K562 (cell line): ENCODE measurements around the gene TMEM143. TPM values are rescaled to one million over a fixed set of nuclear protein-coding genes. Genes with fewer than 3 reads are reported as not detected.

ENCODE experiments used
- CC2D1A ChIP-seq: fragments of 450-650 bp; IDR thresholded peaks from 2 replicates; pipeline ENCODE4 v1.6.1; 2017; ENCODE audit warnings: mild to moderate bottlenecking
- DACH1 ChIP-seq: fragments of 450-650 bp; IDR thresholded peaks from 2 replicates; pipeline ENCODE4 v1.6.1; 2018; ENCODE audit not compliant: partially characterized antibody
- ESRRA ChIP-seq: fragments of 450-650 bp; IDR thresholded peaks from 2 replicates; pipeline ENCODE4 v1.6.1; 2014; ENCODE audit warnings: low read depth, mild to moderate bottlenecking, moderate library complexity, borderline replicate concordance
- FOSL1 ChIP-seq: fragments of 200-800 bp; sonication (Bioruptor generic); conservative IDR thresholded peaks from 2 replicates; pipeline ENCODE4 v1.6.1; 2016; ENCODE audit warnings: missing genetic modification characterization, missing compliant biosample characterization
- FUS ChIP-seq: fragments of 200-400 bp; formaldehyde crosslinking; optimal IDR thresholded peaks from 2 replicates; pipeline ENCODE3; 2017; ENCODE audit warnings: low read depth, low read length
- HLTF ChIP-seq: fragments of 450-650 bp; IDR thresholded peaks from 2 replicates; pipeline ENCODE4 v1.6.1; 2016
- MEF2D ChIP-seq: conservative IDR thresholded peaks from 2 replicates; pipeline ENCODE4 v1.6.1; 2016; ENCODE audit warnings: low read depth, missing genetic modification characterization, missing compliant biosample characterization
- NFE2L1 ChIP-seq: fragments of 450-650 bp; IDR thresholded peaks from 2 replicates; pipeline ENCODE4 v1.6.1; 2016; ENCODE audit warnings: missing genetic modification characterization, low read depth, mild to moderate bottlenecking, missing compliant biosample characterization, moderate library complexity, borderline replicate concordance
- RAD21 ChIP-seq, 2 experiments: fragments of 250-450 bp in 1 of 2; fragments of 450-650 bp in 1 of 2; sonication (Bioruptor Pico) in 1 of 2; formaldehyde crosslinking in 1 of 2; IDR thresholded peaks in 1 of 2; conservative IDR thresholded peaks in 1 of 2; 2 replicates each; pipeline versions ENCODE4 v1.4.0 to v1.8.0; 2020 to 2022; ENCODE audit warnings: mild to moderate bottlenecking in 2 of 2, moderate library complexity in 1 of 2
- SP1 ChIP-seq: sonication (generic); formaldehyde crosslinking; IDR thresholded peaks from 2 replicates; pipeline ENCODE4 v1.8.1; 2022; ENCODE audit warnings: mild to moderate bottlenecking, missing genetic modification reagents
- TCF3 ChIP-seq: sonication (generic); formaldehyde crosslinking; IDR thresholded peaks from 2 replicates; pipeline ENCODE4 v1.4.0; 2020; ENCODE audit warnings: mild to moderate bottlenecking, missing genetic modification reagents
- THRAP3 ChIP-seq: fragments of 450-650 bp; IDR thresholded peaks from 2 replicates; pipeline ENCODE4 v1.6.1; 2016; ENCODE audit warnings: mild to moderate bottlenecking, inconsistent platforms, borderline replicate concordance
- ZNF766 ChIP-seq: fragments of 200-800 bp; sonication (Bioruptor generic); conservative IDR thresholded peaks from 2 replicates; pipeline ENCODE4 v1.6.1; 2016; ENCODE audit warnings: missing genetic modification characterization, missing compliant biosample characterization
- polyA plus RNA-seq, 8 experiments: library from polyadenylated mRNA; depleted of rRNA in 4 of 8; stranded (reverse) in 5 of 8; unstranded in 3 of 8; fragments of >200 nt; fragmentation: Nextera tagmentation in 2 of 8; fragmentation: Illumina TruSeq in 1 of 8; extraction: Ambion mirVana in 2 of 8; extraction: Trizol in 1 of 8; gene quantifications; 2 replicates each; pipeline versions ENCODE4 v1.2.1 to v1.2.3, GENCODE V29; 2011 to 2014; ENCODE audit warnings: inconsistent platforms in 1 of 8, missing spikeins in 1 of 8
- total RNA-seq, 7 experiments: library from RNA; depleted of rRNA in 6 of 7; stranded (reverse); fragments of >200 nt in 6 of 7; fragmentation: Illumina TruSeq in 2 of 7; extraction: Trizol in 2 of 7; gene quantifications; 2 replicates each; pipeline versions ENCODE4 v1.2.1 to v1.2.3, GENCODE V29; 2011 to 2021; ENCODE audit warnings: low replicate concordance in 1 of 7
- TF ChIP-seq, protein P1 (sequence below): fragments of 250-450 bp; sonication (Bioruptor Pico); IDR thresholded peaks from 2 replicates; pipeline ENCODE4 v1.8.0; 2022; ENCODE audit warnings: moderate library complexity, mild to moderate bottlenecking, inconsistent platforms
- TF ChIP-seq, protein P2 (sequence below): sonication (generic); formaldehyde crosslinking; IDR thresholded peaks from 2 replicates; pipeline ENCODE4 v1.8.0; 2022; ENCODE audit warnings: missing genetic modification reagents, mild to moderate bottlenecking, borderline replicate concordance
- TF ChIP-seq, protein P3 (sequence below): fragments of 450-650 bp; IDR thresholded peaks from 2 replicates; pipeline ENCODE4 v1.7.1; 2018; ENCODE audit warnings: mild to moderate bottlenecking, low read depth; ENCODE audit not compliant: partially characterized antibody
- TF ChIP-seq, protein P4 (sequence below): fragments of 150-350 bp; IDR thresholded peaks from 2 replicates; pipeline ENCODE4 v1.6.1; 2014; ENCODE audit warnings: low read depth, mild to moderate bottlenecking, low read length, borderline replicate concordance
- TF ChIP-seq, protein P5 (sequence below): sonication (generic); formaldehyde crosslinking; IDR thresholded peaks from 2 replicates; pipeline ENCODE4 v1.8.0; 2022; ENCODE audit warnings: missing genetic modification reagents, mild to moderate bottlenecking, moderate library complexity, borderline replicate concordance

The TMEM143 gene
- total and polyA plus RNA-seq, 9 of the 15 experiments (the other 6 are each of a cell fraction or from before 2014, with no cell fraction given), result 0.66 to 8.8 (median 4.3) TPM

DNA sequence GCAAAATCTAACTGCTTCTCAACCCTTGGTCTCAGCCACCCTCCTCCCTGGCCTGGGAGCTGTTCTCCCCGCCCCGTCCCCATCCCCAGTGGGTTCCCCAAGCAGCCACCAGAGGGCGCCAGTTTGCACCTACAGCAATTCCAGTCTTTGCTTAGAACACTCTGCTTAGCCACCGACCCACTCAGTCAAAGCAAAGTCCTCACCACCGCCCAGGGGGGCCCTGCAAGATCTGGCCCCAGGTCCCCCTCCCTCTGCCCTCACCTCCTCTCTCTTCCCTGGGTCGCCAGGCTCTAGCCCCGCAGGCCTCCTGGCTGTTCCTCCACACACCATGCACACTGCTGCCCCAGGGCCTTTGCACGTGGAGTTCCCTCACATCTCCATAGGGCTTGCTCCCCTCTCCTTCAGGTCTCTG lies 12.4 kb downstream of the TMEM143 start (continued):
- TF ChIP-seq RAD21 (CRISPR knock-in tag; conservative IDR thresholded peaks at IDR 0.05 in 1 of 2, IDR thresholded peaks at IDR 0.05 in 1 of 2) (peak; percentile 38 to 68), SP1 (CRISPR knock-in tag) (peak; percentile 68; the same call in 1 of the 2 replicates), TCF3 (CRISPR knock-in tag) (no peak), FOSL1 (tag) (no peak), CC2D1A (0 out of 2 replicates have a peak, but pooled peaks have one; percentile 42), HLTF (peak; percentile 90; the same call in 1 of the 2 replicates), FUS (no peak), ZNF766 (CRISPR knock-in tag) (no peak), THRAP3 (peak; percentile 72; the same call in 1 of the 2 replicates), DACH1 (peak; percentile 38), MEF2D (no peak), ESRRA (peak; percentile 48; the same call in 1 of the 2 replicates), NFE2L1 (tag) (no peak)
- TF ChIP-seq, protein P1, sequence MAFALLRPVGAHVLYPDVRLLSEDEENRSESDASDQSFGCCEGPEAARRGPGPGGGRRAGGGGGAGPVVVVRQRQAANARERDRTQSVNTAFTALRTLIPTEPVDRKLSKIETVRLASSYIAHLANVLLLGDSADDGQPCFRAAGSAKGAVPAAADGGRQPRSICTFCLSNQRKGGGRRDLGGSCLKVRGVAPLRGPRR (CRISPR knock-in tag), result no peak
- TF ChIP-seq, protein P2, sequence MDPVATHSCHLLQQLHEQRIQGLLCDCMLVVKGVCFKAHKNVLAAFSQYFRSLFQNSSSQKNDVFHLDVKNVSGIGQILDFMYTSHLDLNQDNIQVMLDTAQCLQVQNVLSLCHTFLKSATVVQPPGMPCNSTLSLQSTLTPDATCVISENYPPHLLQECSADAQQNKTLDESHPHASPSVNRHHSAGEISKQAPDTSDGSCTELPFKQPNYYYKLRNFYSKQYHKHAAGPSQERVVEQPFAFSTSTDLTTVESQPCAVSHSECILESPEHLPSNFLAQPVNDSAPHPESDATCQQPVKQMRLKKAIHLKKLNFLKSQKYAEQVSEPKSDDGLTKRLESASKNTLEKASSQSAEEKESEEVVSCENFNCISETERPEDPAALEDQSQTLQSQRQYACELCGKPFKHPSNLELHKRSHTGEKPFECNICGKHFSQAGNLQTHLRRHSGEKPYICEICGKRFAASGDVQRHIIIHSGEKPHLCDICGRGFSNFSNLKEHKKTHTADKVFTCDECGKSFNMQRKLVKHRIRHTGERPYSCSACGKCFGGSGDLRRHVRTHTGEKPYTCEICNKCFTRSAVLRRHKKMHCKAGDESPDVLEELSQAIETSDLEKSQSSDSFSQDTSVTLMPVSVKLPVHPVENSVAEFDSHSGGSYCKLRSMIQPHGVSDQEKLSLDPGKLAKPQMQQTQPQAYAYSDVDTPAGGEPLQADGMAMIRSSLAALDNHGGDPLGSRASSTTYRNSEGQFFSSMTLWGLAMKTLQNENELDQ, result no peak
- TF ChIP-seq, protein P3, sequence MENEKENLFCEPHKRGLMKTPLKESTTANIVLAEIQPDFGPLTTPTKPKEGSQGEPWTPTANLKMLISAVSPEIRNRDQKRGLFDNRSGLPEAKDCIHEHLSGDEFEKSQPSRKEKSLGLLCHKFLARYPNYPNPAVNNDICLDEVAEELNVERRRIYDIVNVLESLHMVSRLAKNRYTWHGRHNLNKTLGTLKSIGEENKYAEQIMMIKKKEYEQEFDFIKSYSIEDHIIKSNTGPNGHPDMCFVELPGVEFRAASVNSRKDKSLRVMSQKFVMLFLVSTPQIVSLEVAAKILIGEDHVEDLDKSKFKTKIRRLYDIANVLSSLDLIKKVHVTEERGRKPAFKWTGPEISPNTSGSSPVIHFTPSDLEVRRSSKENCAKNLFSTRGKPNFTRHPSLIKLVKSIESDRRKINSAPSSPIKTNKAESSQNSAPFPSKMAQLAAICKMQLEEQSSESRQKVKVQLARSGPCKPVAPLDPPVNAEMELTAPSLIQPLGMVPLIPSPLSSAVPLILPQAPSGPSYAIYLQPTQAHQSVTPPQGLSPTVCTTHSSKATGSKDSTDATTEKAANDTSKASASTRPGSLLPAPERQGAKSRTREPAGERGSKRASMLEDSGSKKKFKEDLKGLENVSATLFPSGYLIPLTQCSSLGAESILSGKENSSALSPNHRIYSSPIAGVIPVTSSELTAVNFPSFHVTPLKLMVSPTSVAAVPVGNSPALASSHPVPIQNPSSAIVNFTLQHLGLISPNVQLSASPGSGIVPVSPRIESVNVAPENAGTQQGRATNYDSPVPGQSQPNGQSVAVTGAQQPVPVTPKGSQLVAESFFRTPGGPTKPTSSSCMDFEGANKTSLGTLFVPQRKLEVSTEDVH, result peak; percentile 37
- TF ChIP-seq, protein P4, sequence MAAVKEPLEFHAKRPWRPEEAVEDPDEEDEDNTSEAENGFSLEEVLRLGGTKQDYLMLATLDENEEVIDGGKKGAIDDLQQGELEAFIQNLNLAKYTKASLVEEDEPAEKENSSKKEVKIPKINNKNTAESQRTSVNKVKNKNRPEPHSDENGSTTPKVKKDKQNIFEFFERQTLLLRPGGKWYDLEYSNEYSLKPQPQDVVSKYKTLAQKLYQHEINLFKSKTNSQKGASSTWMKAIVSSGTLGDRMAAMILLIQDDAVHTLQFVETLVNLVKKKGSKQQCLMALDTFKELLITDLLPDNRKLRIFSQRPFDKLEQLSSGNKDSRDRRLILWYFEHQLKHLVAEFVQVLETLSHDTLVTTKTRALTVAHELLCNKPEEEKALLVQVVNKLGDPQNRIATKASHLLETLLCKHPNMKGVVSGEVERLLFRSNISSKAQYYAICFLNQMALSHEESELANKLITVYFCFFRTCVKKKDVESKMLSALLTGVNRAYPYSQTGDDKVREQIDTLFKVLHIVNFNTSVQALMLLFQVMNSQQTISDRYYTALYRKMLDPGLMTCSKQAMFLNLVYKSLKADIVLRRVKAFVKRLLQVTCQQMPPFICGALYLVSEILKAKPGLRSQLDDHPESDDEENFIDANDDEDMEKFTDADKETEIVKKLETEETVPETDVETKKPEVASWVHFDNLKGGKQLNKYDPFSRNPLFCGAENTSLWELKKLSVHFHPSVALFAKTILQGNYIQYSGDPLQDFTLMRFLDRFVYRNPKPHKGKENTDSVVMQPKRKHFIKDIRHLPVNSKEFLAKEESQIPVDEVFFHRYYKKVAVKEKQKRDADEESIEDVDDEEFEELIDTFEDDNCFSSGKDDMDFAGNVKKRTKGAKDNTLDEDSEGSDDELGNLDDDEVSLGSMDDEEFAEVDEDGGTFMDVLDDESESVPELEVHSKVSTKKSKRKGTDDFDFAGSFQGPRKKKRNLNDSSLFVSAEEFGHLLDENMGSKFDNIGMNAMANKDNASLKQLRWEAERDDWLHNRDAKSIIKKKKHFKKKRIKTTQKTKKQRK, result no peak
- TF ChIP-seq, protein P5, sequence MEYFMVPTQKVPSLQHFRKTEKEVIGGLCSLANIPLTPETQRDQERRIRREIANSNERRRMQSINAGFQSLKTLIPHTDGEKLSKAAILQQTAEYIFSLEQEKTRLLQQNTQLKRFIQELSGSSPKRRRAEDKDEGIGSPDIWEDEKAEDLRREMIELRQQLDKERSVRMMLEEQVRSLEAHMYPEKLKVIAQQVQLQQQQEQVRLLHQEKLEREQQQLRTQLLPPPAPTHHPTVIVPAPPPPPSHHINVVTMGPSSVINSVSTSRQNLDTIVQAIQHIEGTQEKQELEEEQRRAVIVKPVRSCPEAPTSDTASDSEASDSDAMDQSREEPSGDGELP (CRISPR knock-in tag), result peak; percentile 17; the same call in 1 of the 2 replicates
